GM18867 (cell line): Measurements from ENCODE around the gene FKBP1A.

Experiments used
- ATAC-seq: cut with Tn5 transposase; IDR thresholded peaks from one replicate; pipeline ENCODE4 v1.9.1; 2021; ENCODE audit warnings: mild to moderate bottlenecking, moderate library complexity; ENCODE audit not compliant: unreplicated experiment

The FKBP1A gene

DNA sequence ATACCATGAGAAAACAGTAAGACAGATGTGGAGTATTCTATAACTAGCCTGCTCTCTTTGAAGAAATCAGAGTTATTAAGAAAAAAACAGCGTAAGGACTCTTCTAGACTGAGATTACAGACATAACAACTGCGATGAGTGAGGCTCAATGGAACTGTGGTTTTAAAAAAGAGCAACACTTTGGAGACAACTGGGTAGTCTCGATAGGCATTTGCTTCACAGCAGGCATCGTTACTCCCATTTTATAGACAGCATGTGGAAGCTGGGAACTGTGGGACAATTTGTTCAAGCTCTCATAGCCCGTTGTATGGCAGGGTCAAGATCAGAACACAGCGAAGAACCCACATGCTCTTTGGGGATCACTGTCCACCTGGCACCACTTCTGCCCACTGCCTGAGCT is 4.6 kb downstream of the FKBP1A start:
- no peak for ATAC-seq

DNA sequence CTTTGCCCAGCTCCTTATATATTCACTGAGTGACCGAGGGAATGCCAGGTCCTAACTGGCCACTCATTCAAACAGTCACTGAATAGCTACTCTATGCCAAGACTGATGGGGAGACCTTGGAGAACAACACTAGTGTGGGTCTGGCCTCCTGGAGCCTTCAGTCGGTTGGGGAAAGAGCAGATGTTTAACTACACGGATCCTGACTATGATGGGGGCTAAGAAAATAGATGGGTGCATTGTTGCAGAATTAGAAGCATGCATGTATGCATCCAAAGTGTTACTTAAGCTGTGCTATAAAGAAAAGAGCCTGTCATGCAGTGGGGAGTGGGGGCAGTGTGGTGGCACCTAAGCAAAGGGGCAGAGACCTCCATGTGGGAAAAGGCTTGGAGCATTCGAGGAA is 6.5 kb downstream of the FKBP1A start:
- no peak for ATAC-seq

DNA sequence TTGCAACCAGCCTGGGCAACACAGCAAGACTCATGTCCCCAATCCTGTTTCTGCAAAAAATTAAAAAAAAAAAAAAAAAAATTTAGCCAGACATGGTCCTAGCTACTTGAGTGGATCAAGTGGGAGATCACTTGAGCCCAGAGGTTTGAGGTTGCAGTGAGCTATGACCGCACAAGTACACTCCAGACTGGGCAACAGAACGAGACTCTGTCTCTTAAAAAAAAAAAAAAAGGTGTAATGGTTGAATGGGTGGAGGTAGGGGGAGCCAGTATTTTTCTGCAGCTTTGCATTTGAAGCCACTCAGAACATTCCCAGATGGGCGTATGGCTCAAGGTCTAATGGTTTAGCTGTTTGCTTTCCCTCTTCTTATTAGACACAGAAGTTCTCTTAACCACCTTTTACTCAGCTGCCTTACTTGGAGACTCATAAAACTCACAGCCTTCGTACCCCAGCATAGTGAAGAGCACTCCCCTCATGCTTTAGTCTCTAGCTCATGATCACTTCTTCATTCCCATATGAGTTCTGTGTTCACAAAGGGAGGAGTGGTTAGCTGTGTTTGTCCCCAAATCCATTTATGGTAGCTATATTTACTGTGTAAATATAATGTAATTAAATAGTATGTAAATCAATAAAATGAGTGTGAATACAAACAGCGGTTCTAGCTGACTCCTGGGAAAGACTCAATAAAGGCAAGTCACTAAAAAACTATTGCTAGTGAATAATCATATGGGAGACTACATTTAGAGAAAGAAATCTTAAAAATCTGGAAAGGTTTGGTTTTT is 9.0 kb downstream of the FKBP1A start:
- no peak for ATAC-seq

DNA sequence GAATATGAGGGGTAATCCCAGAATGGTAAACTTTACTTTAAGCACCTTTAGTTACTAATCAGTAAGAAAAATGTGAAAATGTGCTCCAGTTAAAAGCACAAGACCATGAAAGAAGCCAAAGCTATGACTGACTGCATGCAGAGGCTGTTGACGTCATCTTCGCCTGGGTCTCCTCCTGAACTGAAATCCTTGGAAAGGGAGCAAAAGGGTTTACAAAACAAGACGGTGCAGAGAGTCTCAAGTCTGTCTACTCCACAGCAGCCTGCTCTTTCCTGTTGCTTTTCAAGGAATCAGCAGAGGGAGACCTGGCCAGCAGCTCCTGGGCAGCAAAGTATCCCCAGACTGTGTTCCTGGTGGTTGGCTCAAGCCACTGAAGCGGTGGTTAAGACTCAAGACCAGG is 10.2 kb downstream of the FKBP1A start:
- ATAC-seq, result no peak

DNA sequence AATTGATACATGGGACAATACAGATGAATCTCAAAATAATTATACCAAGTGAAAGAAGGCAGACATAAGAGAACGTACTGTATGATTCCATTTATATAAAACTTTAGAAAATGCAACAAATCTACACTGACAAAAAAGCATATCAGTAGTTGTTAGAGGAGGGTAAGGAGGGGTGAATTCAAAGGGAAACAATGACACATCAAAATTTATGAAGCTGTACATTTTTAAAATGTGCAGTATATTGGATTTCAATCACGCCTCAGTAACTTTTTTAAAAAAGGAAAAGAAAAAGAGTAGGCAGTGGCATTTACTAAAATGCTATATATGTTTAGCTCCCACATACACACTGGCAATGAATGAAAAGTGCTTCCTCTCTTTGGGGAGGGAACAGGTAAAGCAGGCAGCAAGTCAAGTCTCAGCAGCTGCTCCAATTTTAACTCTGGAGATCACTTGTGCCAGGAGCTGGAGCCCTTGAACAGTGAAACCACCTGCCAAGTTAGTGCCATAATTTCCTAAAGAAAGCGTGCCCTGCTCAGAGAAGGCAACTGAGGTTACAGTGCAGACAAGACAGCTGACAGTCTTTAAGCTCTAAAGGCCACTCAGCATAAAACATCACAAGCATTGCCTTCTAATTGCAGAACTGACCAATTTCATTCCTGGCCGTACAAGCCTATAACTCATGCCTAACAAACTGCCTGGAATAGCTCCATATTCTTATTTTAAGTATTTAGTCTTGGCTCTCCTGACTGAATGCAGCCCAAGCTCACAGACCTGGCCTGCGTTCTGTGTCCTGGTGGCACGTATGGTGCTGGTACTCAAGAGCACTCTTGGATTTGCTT is 10.9 kb downstream of the FKBP1A start:
- ATAC-seq, result no peak

DNA sequence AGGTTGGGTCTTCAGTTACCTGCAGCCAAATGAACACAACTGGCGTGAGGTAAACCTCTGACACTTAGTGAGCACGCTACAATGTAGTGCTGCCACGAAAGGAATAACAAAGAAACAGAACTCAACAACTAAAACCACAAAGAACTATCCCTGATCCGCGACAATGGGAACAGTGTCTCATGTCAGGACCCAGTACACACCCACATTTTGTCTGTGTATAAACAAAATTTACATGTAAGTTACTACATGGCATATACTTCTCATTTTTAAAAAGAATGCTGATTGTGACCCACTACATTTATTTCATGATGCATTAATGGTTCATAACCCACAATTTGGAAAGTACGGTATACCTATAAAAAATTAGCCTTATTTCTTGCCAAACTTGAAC is 14.1 kb downstream of the FKBP1A start:
- no peak for ATAC-seq

DNA sequence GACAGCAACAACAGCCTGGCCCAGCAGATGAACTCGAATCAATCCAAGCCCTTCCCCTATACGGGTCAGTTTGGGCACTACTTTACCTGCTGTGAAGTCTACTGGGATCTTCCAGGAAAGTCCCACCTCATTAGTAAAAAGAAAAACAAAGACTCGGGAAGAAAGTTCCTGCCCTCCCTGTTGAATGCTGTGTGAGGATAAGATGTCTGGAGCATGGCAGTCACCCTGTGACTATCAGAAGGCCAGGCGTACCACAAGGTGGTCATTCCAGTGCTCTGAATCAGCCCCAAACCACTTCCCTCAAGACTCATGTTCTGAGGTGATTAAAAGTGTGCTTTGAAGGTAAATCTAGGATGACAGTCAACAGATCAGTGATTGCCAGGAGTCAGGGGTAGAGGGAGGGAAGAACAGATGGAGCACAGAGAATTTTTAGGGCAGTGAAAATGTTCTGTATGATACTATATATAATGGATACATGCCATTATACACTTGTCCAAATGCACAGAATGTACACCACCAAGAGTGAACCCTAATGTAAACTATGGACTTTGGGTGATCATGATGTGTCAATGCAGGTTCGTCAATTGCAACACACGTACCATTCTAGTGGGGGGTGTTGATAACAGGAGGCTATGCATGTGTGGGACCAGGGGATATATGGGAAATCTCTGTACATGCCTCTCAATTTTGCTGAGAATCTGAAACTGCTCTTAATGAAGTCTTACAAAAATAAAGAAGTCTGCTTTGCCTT is 14.7 kb downstream of the FKBP1A start:
- no peak for ATAC-seq

DNA sequence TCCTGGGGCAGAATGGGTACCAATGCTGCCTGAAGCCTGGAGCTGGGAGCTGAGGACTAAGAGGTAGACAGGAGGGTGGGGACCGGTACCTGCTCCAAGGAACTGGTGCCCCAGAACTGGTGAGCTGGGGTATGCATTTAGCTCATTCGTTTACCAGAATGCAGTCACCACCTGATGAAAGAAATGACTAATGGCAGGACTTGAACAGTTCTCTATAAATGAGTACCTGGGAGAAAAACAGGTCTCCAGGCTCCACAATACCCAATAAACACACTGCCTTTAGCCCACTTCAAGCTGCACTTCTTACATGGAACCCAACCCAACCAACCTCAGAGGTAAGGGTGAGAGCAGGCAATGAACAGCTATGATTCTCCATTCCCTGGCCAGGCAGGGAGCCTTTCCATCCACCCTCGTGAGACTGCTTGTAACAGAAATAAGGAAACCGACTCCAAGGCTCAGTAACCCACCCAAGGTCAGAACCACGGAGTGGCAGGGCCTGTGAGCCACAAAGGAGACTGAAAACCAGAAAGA is 15.4 kb downstream of the FKBP1A start:
- no peak for ATAC-seq

DNA sequence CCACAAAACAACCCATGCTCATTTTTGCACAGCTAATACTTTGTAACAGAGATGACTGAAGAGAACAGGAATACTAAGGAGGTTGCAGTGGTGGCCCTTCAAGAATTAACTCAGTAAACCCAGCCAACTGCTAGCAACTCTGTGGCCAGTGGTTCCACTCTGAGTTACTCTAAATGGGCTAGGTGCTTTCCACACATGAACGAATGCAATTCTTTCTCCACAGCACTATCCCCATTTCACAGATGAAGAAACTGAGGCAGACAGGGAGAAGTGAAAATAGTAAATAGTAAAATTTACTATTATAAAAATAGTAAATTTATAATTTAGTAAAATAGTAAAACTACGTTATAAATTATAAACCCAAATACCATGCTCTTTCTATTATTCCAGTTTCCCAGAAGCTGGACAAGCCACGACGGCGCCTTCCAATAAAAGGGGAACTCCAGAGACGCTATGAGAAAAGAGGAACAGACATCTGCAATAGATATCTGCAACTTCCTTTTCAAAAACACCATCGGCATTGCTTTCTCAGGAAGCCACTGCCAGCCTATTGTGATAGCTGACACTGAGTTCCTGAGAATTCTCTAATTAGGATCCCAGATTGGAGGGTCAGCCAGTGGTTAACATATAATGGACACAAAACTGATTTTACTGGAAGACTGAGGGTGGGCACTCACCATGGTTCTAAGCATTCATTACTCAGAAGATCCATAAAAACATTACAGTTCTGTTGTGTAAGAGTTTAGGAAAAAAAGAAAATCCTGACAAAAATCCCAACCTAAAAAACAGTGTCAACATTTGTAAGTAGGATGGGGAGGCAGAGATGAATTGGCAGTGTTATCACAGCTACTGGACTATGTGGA is 16.2 kb downstream of the FKBP1A start:
- no peak for ATAC-seq

DNA sequence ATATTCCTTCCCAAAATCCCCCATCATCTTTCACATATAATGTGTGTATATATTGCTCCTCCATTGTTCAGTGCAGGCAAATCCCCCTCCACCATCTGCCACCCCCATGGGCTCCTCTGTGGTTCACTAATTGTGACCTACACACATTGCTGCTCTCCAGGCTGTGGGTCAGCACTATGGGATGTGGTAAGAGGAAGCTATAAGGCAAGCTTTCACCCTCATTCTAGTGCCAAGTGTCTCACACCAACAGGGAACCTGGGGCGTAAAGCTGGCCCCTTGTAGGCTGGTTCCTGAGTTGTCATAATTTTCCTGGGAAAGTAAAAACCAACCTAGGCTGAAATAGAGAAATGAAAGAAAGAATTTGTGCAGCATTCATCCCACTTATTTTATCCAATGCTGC is 16.8 kb downstream of the FKBP1A start:
- ATAC-seq, result no peak

DNA sequence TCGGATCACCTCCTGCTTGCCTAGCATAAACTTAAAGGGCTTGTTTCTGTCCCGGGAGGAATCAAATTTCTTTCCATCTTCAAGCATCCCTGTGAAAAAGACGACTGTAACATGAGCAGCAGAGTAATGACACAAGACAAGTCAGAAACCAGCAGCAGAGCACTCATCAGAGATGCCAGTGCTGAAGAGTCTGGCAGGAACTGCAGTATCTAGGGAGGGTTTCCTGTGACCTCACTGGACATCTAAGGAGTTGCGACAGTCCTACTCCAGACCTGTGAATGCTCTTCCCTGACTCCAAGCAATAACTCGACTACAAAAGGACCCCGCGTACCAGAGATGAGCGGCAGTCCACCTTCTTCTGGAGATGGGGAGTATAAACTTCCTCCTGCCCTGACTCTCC is 17.3 kb downstream of the FKBP1A start:
- no peak for ATAC-seq

DNA sequence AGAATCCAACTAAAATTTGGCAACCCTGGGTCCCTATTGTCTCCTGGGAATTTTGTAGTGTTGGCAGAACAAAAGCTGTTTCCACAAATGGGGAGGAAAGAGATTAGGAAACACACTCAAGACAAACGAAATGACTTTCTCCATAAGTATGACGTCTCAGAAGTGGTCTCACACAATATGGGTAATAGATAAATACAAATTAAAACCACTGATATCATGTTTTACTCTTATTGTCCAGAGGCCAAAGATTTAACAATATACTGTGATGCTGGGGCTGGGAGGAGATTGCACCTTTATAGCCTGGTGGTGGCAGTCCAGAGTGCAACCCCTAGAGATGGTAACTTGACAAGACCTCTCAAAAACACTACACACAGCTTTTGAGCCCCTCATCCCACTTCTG is 18.6 kb downstream of the FKBP1A start:
- no peak for ATAC-seq

DNA sequence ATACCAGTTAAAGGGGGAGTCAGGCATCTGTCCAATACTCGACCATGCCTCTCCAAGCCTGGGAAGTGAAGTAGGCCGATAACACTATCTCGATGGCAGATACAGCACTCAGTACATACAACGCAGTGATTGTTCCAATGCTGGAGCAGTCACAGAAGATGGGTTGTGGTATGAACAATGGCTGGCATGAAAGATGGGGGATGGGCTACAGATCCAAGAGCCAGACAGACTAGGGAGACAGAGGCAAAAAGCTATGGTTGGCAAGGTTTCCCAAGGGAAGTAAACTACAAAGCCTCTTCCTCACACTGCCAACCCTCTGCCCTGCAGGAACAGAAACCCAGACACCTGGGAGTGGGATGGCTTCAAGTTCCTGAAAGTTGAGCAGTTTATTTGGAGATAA is 19.2 kb downstream of the FKBP1A start:
- ATAC-seq, result no peak

DNA sequence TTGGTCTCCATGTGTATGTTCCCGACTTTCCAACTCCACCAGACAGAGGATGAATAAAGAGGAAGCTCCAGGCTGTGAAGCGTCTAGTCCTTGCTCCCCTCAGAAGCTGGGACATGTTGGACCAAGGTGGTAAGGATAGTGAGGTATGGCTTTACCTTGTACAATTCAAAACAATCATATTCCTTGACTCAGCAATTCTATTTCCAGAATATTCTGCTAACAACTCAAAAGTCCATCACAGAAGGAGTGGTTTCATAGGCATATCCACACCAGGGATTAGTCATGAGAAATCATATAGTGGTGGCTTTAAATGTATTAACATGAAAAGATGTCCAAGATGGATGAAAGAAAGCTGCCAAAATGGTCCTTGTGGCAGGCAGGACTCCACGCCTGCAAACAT is 19.8 kb downstream of the FKBP1A start:
- no peak for ATAC-seq

DNA sequence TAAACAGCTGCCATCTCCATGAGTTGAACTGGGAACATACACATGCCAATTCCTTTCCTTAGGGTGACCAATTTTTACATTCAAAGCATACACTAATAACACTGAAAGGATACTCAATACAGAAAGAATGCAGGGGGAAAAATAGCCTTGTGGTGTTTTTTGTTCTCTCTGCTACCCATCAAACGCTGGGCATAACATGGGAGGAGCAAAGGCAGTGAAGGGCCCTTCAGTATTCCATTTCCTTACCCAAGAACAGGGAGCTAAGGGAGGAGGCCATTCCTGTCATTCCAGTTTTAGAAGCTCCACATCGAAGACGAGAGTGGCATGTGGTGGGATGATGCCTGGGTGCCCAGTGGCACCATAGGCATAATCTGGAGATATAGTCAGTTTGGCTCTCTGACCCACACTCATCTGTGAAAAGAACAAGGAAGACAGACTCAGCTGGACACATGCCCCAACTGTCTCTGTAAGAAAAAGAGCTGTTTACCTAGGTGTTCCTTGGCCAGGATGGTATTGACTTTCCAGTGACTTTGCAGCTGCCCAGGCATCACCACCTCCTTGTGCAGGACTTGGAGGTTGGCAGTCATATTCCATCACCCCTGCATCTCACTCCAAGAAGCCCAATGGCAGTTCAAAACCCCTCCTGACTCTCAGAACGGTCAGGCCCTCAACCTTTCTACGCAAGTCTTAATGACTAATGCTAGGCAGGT is 20.9 kb downstream of the FKBP1A start:
- no peak for ATAC-seq

DNA sequence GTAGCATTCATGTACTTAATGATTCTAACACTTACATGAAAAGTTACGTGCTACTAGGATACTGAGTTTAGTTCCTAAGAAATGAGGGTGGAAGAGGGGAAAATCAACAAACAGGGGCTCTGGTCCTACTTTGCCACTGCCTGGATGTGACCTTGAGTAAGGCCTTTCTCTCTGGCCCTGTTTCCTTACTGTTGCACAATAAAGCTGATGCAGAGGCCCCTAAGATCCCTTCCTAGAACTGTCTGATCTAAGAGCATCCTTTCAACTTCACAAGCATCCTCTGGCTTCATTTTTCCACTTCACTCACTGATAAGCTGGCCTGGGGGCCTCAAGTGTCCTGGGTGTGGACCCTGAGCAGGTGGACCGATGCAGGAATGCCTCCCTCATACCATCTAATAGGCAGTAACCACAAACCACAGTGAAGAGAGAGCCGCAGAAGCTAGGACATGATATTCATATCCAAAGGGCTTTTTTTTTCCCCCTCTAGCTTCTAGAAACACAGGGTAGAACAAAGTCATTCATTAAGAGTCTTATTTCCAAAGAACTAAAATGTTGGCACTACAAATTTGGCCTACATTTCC is 21.6 kb downstream of the FKBP1A start:
- ATAC-seq, result no peak

DNA sequence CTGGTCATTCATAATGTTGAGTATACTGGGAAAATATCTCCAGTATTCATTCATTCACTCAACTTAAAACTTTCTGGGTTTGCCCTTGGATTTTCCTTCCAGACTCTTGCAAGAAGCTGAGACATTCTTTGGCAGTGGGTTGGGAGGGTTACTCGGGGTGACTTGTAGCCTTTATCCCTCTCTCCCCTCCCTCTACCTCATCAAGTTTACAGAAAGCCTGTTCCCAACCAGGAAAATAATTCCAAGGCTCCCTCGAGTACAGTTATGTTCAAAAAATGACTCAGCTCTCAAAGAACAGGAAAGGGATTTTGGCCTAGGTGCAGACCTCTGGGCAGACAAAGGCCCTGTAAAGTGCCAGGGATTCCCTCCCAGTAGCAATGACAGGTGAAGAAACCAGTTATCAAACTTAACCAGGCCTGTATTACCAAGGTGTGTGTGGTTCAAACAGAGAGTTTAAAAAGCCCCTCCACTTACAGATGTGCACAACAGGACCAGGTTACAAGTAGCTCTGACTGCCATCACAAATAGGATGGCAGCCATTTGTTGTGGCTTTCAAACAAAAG is 22.2 kb downstream of the FKBP1A start:
- ATAC-seq, result no peak

DNA sequence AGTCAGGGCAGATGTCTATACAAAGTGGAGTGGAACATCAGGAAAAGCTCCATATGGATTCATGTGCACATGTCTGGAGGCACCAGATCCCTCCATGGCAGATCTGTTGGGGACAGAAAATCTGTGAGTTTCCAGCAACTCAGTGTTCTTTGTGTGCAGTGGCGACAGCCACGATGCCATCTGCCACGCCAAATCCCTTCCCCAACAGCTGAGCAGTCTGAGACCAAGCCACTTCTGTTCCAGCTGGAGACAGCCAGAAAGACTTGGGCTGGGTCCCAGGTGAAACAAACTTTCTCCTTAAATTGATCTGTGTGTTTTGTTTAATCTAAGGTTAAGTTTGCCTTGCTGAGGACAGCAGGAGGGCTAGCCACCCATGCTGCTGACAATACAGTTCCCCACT is 22.9 kb downstream of the FKBP1A start:
- no peak for ATAC-seq
